Fibroblast of mammary gland (primary cell): ENCODE results near the gene INVS.
A peak's percentile ranks its signal among the peaks of the same experiment; 100 is the strongest.
"Not testable (repeated sequence)": the region's sequence is repeated elsewhere in the genome, so short reads cannot be mapped to it uniquely, and the experiment has no call there.

Experiments
- DNase-seq: peaks from one replicate; pipeline ENCODE4 v3.0.0-alpha.2; 2010; ENCODE audit warnings: low read depth
- H3K4me3 ChIP-seq: 2 replicates; pipeline ENCODE4 v1.5.1; 2011; ENCODE audit warnings: low read depth, mild to moderate bottlenecking, low read length, moderate library complexity; ENCODE audit not compliant: control insufficient read depth
- TF ChIP-seq, protein P1 (sequence below): conservative IDR thresholded peaks from 2 replicates; pipeline ENCODE4 v1.5.1; 2011; ENCODE audit warnings: low read depth, low read length, inconsistent platforms; ENCODE audit not compliant: control insufficient read depth, insufficient read depth

INVS gene

GRCh38 chr9:100307080-100307479 lies 208.0 kb downstream of the INVS start:
- TF ChIP-seq, protein P1, sequence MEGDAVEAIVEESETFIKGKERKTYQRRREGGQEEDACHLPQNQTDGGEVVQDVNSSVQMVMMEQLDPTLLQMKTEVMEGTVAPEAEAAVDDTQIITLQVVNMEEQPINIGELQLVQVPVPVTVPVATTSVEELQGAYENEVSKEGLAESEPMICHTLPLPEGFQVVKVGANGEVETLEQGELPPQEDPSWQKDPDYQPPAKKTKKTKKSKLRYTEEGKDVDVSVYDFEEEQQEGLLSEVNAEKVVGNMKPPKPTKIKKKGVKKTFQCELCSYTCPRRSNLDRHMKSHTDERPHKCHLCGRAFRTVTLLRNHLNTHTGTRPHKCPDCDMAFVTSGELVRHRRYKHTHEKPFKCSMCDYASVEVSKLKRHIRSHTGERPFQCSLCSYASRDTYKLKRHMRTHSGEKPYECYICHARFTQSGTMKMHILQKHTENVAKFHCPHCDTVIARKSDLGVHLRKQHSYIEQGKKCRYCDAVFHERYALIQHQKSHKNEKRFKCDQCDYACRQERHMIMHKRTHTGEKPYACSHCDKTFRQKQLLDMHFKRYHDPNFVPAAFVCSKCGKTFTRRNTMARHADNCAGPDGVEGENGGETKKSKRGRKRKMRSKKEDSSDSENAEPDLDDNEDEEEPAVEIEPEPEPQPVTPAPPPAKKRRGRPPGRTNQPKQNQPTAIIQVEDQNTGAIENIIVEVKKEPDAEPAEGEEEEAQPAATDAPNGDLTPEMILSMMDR, result no peak
- DNase-seq, result no peak
- no peak overlapping the region for H3K4me3 ChIP-seq

GRCh38 chr9:100308965-100309564 lies 210.0 kb downstream of the INVS start:
- DNase-seq, result peak; percentile 2
- H3K4me3 ChIP-seq, result no peak overlapping the region
- TF ChIP-seq, protein P1, result no peak

GRCh38 chr9:100309992-100310391 lies 210.9 kb downstream of the INVS start:
- peak; percentile 7 for DNase-seq
- TF ChIP-seq, protein P1, result no peak
- H3K4me3 ChIP-seq, result no peak overlapping the region

DNA sequence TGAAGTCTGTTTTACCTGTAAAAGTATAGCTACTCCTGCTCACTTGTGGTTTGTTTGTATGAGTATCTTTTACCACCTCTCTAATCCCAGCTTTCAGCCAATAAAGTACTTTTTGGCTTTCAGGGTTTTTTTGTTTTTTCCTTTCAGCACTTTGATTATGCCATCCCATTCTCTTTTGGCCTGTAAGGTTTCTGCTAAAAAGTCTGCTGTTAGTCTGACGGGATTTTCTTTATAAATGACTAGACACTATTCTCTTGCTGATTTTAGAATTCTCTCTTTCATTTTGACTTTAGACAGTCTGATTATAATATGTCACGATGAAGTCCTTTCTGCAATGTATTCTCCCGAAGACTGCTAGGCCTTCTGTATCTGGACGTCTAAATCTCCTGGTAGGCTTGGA lies 216.5 kb downstream of the INVS start:
- TF ChIP-seq, protein P1, result no peak
- H3K4me3 ChIP-seq, result no peak overlapping the region
- DNase-seq, result no peak

GRCh38 chr9:100317706-100318105 lies 218.7 kb downstream of the INVS start:
- H3K4me3 ChIP-seq, result no peak overlapping the region
- DNase-seq, result peak; percentile 40
- TF ChIP-seq, protein P1, result no peak

DNA sequence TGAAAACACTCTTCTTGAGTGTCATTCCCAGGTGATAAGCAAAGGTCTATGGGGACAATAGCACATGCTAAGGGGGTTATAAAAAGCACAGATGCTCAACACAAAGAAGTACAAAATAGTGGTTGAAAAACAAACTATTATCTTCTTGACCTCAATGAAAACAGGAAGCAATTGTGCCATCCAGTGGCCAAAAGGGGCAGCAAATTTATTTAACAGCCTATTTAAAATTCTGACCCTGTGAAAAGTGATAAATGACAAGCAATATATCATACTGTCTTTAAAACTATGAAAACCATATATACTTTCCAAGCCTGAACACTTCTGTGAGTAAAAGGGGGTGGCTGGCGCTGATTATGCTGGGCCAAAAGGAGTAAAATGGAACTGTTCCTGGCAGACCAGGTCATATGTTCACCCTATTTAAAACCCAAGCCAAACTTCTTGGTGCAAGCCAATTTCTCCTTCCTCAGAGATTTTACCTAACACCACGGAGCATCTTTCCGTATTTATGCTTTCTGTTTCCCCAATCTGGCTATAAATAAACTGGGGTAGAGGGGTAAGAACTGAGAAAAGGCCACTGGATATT lies 224.0 kb downstream of the INVS start:
- DNase-seq, result peak; percentile 55
- no peak overlapping the region for H3K4me3 ChIP-seq
- TF ChIP-seq, protein P1, result peak; percentile 75

GRCh38 chr9:100324594-100325200 lies 225.7 kb downstream of the INVS start:
- peak; percentile 72 for DNase-seq
- no peak overlapping the region for H3K4me3 ChIP-seq
- TF ChIP-seq, protein P1, result peak; percentile 42

DNA sequence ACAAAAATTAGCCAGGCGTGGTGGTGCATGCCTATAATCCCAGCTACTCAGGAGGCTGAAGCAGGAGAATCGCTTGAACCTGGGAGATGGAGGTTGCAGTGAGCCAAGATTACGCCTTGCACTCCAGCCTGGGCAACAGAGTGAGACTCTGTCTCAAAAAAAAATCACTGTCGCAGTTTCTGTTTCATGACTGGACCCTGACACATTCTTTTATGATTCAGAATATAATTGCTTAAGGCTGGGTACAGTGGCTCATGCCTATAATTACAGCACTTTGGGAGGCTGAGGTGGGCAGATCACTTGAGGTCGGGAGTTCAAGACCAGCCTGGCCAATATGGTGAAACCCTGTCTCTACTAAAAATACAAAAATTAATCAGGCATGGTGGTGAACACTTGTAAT lies 239.7 kb downstream of the INVS start:
- not testable (repeated sequence) for H3K4me3 ChIP-seq, DNase-seq
